ENCODE results near the gene UBLCP1.

Gene UBLCP1

GRCh38 chr5:159313197-159313596, 50.1 kb downstream of the UBLCP1 start:
- DNase-seq (ENCODE audit: low spot score): no peak

GRCh38 chr5:159316519-159317383, 53.7 kb downstream of the UBLCP1 start:
- DNase-seq (ENCODE audit: low spot score): peak; percentile 55

- no peak for DNase-seq (ENCODE audit: low spot score)
Observed at GRCh38 chr5:159317849-159318248, 54.8 kb downstream of the UBLCP1 start.

DNA sequence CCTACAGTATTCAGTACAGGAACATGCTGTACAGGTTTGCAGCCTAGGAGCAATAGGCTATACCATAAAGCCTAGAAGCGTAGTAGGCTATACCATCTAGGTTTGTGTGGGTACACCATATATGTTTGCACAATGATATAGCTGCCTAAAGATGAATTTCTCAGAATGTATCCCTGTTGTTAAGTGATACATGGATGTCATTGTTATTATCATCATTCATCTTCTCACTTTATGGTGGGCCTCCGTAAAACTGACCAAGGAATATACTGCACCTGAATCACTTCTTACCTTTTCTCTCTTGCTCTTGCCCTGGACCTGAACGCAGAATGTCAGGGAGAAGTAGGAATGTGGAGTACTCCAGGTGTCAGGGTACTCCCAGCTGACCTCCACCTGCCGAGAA, 55.4 kb downstream of the UBLCP1 start:
- DNase-seq (ENCODE audit: low spot score): no peak

DNA sequence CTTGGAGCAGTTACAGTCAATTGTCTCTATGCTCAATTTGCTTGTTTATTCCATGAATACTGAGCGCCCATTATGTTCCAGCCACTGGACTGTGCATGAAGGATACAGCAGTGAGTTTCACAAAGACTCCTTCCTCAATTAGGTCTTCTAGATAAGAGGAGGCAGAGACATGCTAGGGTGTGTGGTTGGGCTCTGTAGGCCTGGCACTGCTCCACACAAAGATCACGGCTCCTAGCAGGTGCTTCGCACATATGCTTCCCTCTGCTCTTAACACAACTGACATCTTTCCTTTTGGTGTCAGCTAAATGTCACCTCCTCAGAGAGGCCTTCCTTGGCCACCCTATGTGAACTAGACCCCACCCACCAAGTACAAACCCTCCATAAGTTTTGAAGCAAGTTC, 56.3 kb downstream of the UBLCP1 start:
- no peak for DNase-seq (ENCODE audit: low spot score)

GRCh38 chr5:159319832-159320231, 56.7 kb downstream of the UBLCP1 start:
- no peak for DNase-seq (ENCODE audit: low spot score)

DNA sequence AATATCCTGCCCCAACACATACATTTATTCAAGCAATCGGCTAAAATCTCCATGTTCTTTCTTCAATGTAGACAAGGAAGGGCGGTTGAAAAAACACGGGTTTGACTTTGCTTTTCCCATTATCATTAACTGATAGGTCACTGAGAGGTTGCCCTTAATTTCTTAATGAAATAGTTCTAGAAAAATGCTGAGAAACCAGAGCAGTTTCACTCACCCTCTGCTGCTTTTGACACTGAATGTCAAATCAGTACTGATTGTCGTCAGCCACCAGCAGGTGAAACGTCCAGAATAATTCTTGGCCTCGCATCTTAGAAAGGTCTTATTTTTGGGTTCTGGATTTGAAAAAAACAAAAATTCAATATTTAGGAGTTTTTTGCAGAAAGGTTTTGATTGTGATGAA, 59.1 kb downstream of the UBLCP1 start:
- DNase-seq (ENCODE audit: low spot score): no peak

- DNase-seq (ENCODE audit: low spot score): peak; percentile 93
Observed at GRCh38 chr5:159324102-159324755, 61.1 kb downstream of the UBLCP1 start.

DNA sequence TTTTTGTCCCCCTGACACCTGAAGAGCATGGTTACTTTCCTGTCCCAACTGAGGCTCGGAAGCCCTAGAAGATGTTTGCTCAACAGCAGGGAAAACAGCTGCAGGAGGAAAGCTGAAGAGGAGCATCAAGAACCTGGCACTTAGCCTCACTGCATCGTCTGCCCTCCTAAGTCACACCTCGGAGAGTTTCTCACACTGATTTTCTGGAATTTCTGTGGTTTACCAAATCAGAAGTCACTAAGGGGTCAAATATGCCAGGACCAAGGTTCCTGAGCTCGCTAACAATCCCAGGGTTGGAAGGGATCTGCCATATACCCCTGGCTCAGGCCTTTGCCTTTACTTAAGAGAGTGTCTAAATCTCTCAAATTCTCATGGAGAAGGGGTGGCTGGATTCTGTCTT, 61.9 kb downstream of the UBLCP1 start:
- no peak for DNase-seq (ENCODE audit: low spot score)

DNA sequence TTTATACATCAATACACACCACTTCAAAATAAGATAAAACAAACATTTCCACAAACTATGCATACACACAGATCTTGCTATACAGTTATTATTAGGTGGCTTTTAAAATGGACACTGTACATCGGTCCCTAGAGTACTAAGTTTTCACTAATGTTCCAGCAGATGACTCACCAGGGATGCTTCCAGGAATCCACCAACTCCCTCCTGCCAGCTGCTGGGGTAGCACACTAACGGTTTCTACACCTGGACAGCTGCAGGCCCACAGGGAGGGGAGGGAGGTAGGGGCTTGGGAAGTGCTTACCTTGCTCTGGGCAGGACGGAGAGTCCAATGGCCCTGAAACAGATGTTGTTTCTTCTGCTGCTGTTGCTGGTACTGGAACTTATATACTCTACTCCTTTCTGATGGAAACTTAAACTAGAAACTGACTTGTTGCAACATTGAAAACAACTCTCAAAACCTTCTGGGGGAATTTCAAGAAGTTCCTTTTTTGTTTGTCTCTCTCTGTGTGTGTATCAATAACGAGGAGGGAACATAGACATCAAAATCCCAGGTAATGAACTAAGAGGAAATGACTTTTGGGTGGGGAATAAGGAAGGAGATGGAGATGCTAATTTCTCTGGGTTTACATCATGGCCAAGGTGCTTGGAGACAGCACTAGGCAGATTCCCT, 67.2 kb downstream of the UBLCP1 start, which contains the start of gene IL12B:
Gene IL12B, minus strand, starts transcription at position 357 of the 670 bp plus-strand sequence. CDS start 3,705 bp downstream, outside the sequence.
- DNase-seq (ENCODE audit: low spot score): peak; percentile 63

DNA sequence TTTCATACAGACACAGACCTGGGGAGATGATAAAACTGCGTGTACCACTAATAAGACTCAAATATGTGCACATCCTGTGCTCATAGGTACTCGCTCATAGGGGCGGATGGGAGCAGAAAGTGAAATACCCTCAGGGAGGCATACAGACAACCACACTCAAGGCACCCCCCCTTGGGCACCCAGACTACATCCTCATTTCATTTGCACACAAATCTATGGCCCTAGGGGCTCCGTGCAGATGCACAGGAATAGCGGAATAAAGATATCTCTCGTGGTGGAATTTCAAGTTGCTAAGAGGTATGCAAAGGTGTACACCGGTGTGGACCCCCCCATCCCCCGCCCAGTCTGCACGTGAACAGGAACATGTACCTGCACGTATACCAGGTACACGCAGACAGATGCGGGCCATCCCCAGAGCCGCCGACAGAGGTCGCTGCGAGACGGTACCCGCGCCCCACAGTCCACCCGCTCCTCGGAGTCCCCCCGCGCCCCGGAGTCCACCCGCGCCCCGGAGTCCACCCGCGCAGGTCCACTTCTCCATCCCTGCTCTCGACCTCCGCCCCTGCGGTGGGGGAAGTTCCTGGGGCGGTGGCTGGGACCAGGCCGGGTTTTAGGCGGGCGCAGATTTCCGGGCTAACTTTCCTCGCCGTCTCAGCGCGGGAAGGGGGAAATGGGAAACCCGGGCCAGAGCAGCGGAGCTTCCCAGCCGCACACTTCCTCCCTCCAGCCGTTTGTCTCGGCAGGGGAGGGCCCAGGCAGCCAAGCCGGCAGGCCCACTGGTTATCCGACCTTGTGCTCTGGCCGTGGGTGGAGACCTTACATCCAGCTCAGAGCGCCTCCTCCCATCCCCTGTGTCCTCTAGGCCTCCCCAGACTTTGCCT, 68.2 kb downstream of the UBLCP1 start:
- peak; percentile 46 for DNase-seq (ENCODE audit: low spot score)

- DNase-seq (ENCODE audit: low spot score): no peak
Observed at GRCh38 chr5:159332800-159333544, 69.9 kb downstream of the UBLCP1 start.

DNA sequence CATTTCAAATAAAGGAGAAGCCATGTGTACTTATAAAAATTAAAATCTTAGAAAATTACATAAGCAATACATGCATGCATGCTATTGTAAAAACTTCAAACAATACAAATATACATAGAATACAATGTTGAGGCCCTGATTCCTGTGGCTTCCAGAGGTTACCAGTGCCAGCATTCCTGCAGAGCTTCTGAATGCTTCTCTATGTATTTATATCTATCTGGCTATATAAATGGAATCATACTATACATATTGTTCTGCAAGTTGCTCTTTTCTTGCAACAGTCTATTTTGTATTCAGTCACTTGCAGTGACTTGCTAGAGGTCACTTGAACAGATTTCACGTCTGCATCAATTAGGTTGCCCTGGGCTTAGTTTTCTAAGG, 70.4 kb downstream of the UBLCP1 start:
- no peak for DNase-seq (ENCODE audit: low spot score)
